Measurements from ENCODE around the gene CCDC175.

CCDC175 gene

GRCh38 chr14:59601056-59601455, 24.4 kb upstream of the CCDC175 start:
- TF ChIP-seq CTCF (IDR thresholded peaks at IDR 0.05; ENCODE audit: low read depth, low read length, poor library complexity, severe bottlenecking) (no peak), EZH2phosphoT487 (IDR thresholded peaks at IDR 0.05; ENCODE audit: borderline replicate concordance, low read length) (no peak)
- no peaks in the 10 kb centered on the region for H3K79me2 ChIP-seq (ENCODE audit: control insufficient read depth, low read length)
- peaks cover 6% of the 10 kb centered on the region; the same call in 1 of the 2 replicates for H3K27me3 ChIP-seq (ENCODE audit: control insufficient read depth, low read length)
- H3K4me1 ChIP-seq (ENCODE audit: control insufficient read depth, low read length) = no peaks in the 10 kb centered on the region
- no peak overlapping the region for H3K4me3 ChIP-seq (ENCODE audit: low read length)
- H3F3A ChIP-seq (ENCODE audit: control insufficient read depth, insufficient read depth) = no peaks in the 10 kb centered on the region
- H3K9me2 ChIP-seq (replicated peaks; ENCODE audit: control insufficient read depth, low read length) = no peaks in the 10 kb centered on the region
- H3K36me3 ChIP-seq (ENCODE audit: control insufficient read depth, low read length) = no peaks in the 10 kb centered on the region
- no peaks in the 10 kb centered on the region for H3K9me3 ChIP-seq (ENCODE audit: control insufficient read depth, insufficient read depth, low read length)
- no peaks in the 10 kb centered on the region for H4K20me1 ChIP-seq (ENCODE audit: control insufficient read depth, insufficient read depth, low read depth, low read length)
- no peak overlapping the region for H3K4me2 ChIP-seq (ENCODE audit: low read length)
- no peak overlapping the region for H3K27ac ChIP-seq (ENCODE audit: low read depth, low read length)

GRCh38 chr14:59600211-59600945, 23.8 kb upstream of the CCDC175 start:
- no peaks in the 10 kb centered on the region for H3K9me3 ChIP-seq (ENCODE audit: control insufficient read depth, insufficient read depth, low read length)
- H3K27me3 ChIP-seq (ENCODE audit: control insufficient read depth, low read length) = peaks cover 6% of the 10 kb centered on the region; the same call in 1 of the 2 replicates
- H3F3A ChIP-seq (ENCODE audit: control insufficient read depth, insufficient read depth) = no peaks in the 10 kb centered on the region
- H3K9me2 ChIP-seq (replicated peaks; ENCODE audit: control insufficient read depth, low read length) = no peaks in the 10 kb centered on the region
- no peaks in the 10 kb centered on the region for H3K79me2 ChIP-seq (ENCODE audit: control insufficient read depth, low read length)
- no peak for TF ChIP-seq EZH2phosphoT487 (IDR thresholded peaks at IDR 0.05; ENCODE audit: borderline replicate concordance, low read length)
- no peak for TF ChIP-seq CTCF (IDR thresholded peaks at IDR 0.05; ENCODE audit: low read depth, low read length, poor library complexity, severe bottlenecking)
- no peak overlapping the region for H3K4me2 ChIP-seq (ENCODE audit: low read length)
- H4K20me1 ChIP-seq (ENCODE audit: control insufficient read depth, insufficient read depth, low read depth, low read length) = no peaks in the 10 kb centered on the region
- H3K36me3 ChIP-seq (ENCODE audit: control insufficient read depth, low read length) = no peaks in the 10 kb centered on the region
- no peak overlapping the region for H3K4me3 ChIP-seq (ENCODE audit: low read length)
- no peaks in the 10 kb centered on the region for H3K4me1 ChIP-seq (ENCODE audit: control insufficient read depth, low read length)
- H3K27ac ChIP-seq (ENCODE audit: low read depth, low read length) = no peak overlapping the region

GRCh38 chr14:59595071-59595470, 18.5 kb upstream of the CCDC175 start:
- Histone ChIP-seq H4K20me1 (ENCODE audit: control insufficient read depth, insufficient read depth, low read depth, low read length) (no peaks in the 10 kb centered on the region), H3K79me2 (ENCODE audit: control insufficient read depth, low read length) (no peaks in the 10 kb centered on the region), H3K9me3 (ENCODE audit: control insufficient read depth, insufficient read depth, low read length) (peaks cover 8% of the 10 kb centered on the region), H3K4me1 (ENCODE audit: control insufficient read depth, low read length) (no peaks in the 10 kb centered on the region), H3F3A (ENCODE audit: control insufficient read depth, insufficient read depth) (no peaks in the 10 kb centered on the region), H3K4me3 (ENCODE audit: low read length) (no peak overlapping the region), H3K27me3 (ENCODE audit: control insufficient read depth, low read length) (peaks cover 6% of the 10 kb centered on the region; the same call in 1 of the 2 replicates), H3K4me2 (ENCODE audit: low read length) (no peak overlapping the region), H3K9me2 (replicated peaks; ENCODE audit: control insufficient read depth, low read length) (no peaks in the 10 kb centered on the region), H3K36me3 (ENCODE audit: control insufficient read depth, low read length) (no peaks in the 10 kb centered on the region), H3K27ac (ENCODE audit: low read depth, low read length) (no peak overlapping the region)
- TF ChIP-seq CTCF (IDR thresholded peaks at IDR 0.05; ENCODE audit: low read depth, low read length, poor library complexity, severe bottlenecking) (no peak), EZH2phosphoT487 (IDR thresholded peaks at IDR 0.05; ENCODE audit: borderline replicate concordance, low read length) (no peak)

Data from DOHH2 (cell line).